ENCODE data around the gene EGFLAM. TPM values are rescaled to one million over a fixed set of nuclear protein-coding genes. Genes with fewer than 3 reads are reported as not detected.

Gene EGFLAM
- total RNA-seq, 4 donors from 2014 or later = 0.41 to 1.9 TPM; not detected in 2

DNA sequence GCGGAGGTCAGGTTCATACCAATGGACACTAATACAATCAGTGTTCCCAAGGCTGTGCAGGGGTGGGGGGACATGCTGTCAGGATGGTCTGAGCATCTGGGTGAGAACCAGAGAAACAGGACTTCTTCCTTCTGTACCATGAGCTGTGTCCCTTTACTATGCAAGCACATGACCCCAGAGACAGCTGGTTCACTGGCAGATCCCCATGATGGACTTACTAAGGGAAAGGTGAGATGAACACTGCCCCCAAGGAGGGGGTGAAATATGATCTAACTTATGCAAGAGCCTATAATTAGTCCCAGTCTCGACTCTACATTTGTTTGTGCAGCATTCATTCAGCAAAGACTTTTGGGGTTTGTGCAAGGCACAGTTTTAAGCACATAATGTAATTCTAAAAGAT, 206.7 kb downstream of the EGFLAM start:
- Histone ChIP-seq H3K27ac (peak overlapping the region in 3 of 4 donors; percentile 6 to 81 (median 48)), H3K36me3 (no peaks in the 10 kb centered on the region), H3K9me3 (no peaks in the 10 kb centered on the region), H3K4me1 (peaks cover 18 to 52% (median 27%) of the 10 kb centered on the region in 4 donors), H3K4me3 (no peak overlapping the region), H3K27me3 (peaks cover 6% of the 10 kb centered on the region)
- in situ Hi-C loops (cut with MboI; ENCODE audit: low pct_ligation_motif_present in 1 of 4, low pct_unique_long_range_greater_than_20kb in 1 of 4, low sequenced_read_pairs in 3 of 4) = no loop called here
- DNase-seq = no peak
- TF ChIP-seq CTCF (IDR thresholded peaks at IDR 0.05) = no peak
- no peak for TF ChIP-seq POLR2AphosphoS5 (IDR thresholded peaks at IDR 0.05)
- no peak for TF ChIP-seq POLR2A (IDR thresholded peaks at IDR 0.05)
- no peak for TF ChIP-seq EP300 (IDR thresholded peaks at IDR 0.05; ENCODE audit: low read depth)
- WGBS, 2 donors (ENCODE audit: low coverage in 1 of 2) = 52 to 53% methylated on average over 2 of the region's 2 CpGs
- intact Hi-C loops (cut with DNase I; ENCODE audit: low total_unique reads) = no loop called here

- DNase-seq = no peak
- peak overlapping the region; percentile 5 to 81 (median 74) for H3K27ac ChIP-seq
- H3K4me1 ChIP-seq = peaks cover 18 to 52% (median 27%) of the 10 kb centered on the region in 4 donors
- H3K4me3 ChIP-seq = no peak overlapping the region
- intact Hi-C loops (cut with DNase I; ENCODE audit: low total_unique reads) (no loop called here), in situ Hi-C loops (cut with MboI; ENCODE audit: low pct_ligation_motif_present in 1 of 4, low pct_unique_long_range_greater_than_20kb in 1 of 4, low sequenced_read_pairs in 3 of 4) (no loop called here)
- H3K9me3 ChIP-seq = no peaks in the 10 kb centered on the region
- H3K27me3 ChIP-seq = no peaks in the 10 kb centered on the region
- 83 to 85% methylated on average over 2 to 9 of the region's 9 CpGs for WGBS, 2 donors (ENCODE audit: low coverage in 1 of 2)
- TF ChIP-seq POLR2A (IDR thresholded peaks at IDR 0.05) = no peak
- no peaks in the 10 kb centered on the region for H3K36me3 ChIP-seq
Observed at GRCh38 chr5:38465702-38466423, 207.5 kb downstream of the EGFLAM start.

GRCh38 chr5:38466424-38467189, 208.2 kb downstream of the EGFLAM start:
- Histone ChIP-seq H3K27ac (peak overlapping the region; percentile 68 to 81 (median 76)), H3K4me1 (peaks cover 18 to 52% (median 27%) of the 10 kb centered on the region in 4 donors), H3K4me3 (no peak overlapping the region), H3K36me3 (no peaks in the 10 kb centered on the region), H3K9me3 (no peaks in the 10 kb centered on the region), H3K27me3 (peaks cover 2% of the 10 kb centered on the region)
- in situ Hi-C loops (cut with MboI; ENCODE audit: low pct_ligation_motif_present in 1 of 4, low pct_unique_long_range_greater_than_20kb in 1 of 4, low sequenced_read_pairs in 3 of 4) = no loop called here
- WGBS, 2 donors (ENCODE audit: low coverage in 1 of 2) = 76% methylated on average over 24 of the region's 24 CpGs; no CpG with 5 or more reads in 1 of the 2 donors
- peak; percentile 26 for DNase-seq
- no peak for TF ChIP-seq CTCF (IDR thresholded peaks at IDR 0.05)
- no peak for TF ChIP-seq POLR2A (IDR thresholded peaks at IDR 0.05)
- TF ChIP-seq POLR2AphosphoS5 (IDR thresholded peaks at IDR 0.05) = peak in 1 of 3 donors; percentile 22
- intact Hi-C loops (cut with DNase I; ENCODE audit: low total_unique reads) = no loop called here

DNA sequence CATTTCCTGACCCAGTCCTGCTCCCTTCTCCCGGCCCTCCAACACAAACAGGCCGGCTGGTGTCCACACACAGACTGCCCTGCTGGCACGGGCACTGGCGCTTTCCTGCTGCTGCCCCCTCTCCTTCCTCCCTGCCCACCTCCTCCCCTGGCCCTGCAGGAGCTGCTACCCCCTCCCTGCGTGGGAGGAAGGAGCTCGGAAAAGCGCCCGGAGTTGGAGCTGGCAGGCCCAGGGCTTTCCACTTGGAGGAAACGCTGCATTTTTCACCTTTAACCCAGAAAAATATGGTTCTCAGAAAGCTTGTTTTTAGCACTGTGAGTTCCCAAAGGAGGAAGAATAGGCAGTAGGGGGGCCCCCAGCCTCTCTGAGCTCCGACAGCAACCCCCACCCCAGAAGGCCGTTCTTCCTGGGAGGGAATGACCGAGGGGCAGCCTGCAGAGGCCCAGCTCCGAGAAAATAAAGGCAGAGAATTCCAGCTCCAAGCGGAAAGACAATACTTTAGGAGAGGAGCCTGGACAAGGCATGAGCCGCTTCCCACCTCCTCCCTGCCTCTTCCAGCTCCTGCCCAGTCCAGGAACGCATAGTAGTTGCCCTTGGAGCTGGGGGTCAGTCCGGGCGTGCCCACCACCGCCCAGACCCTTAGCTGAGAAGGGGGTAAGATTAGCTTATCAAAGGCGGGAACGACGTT, 209.1 kb downstream of the EGFLAM start:
- TF ChIP-seq EP300 (IDR thresholded peaks at IDR 0.05; ENCODE audit: low read depth) (no peak), CTCF (IDR thresholded peaks at IDR 0.05) (no peak), POLR2AphosphoS5 (IDR thresholded peaks at IDR 0.05) (no peak), POLR2A (IDR thresholded peaks at IDR 0.05) (no peak)
- intact Hi-C loops (cut with DNase I; ENCODE audit: low total_unique reads) (no loop called here), in situ Hi-C loops (cut with MboI; ENCODE audit: low pct_ligation_motif_present in 1 of 4, low pct_unique_long_range_greater_than_20kb in 1 of 4, low sequenced_read_pairs in 3 of 4) (no loop called here)
- no peak overlapping the region for H3K4me3 ChIP-seq
- DNase-seq = no peak
- no peaks in the 10 kb centered on the region for H3K36me3 ChIP-seq
- peaks cover 18 to 52% (median 27%) of the 10 kb centered on the region in 4 donors for H3K4me1 ChIP-seq
- 49% methylated on average over 22 of the region's 22 CpGs; no CpG with 5 or more reads in 1 of the 2 donors for WGBS, 2 donors (ENCODE audit: low coverage in 1 of 2)
- H3K27me3 ChIP-seq = peaks cover 2% of the 10 kb centered on the region
- H3K27ac ChIP-seq = peak overlapping the region; percentile 68 to 81 (median 76)
- no peaks in the 10 kb centered on the region for H3K9me3 ChIP-seq
